Measurements from ENCODE around the gene MRS2. TPM values are rescaled to one million over a fixed set of nuclear protein-coding genes. Genes with fewer than 3 reads are reported as not detected.

MRS2 gene
- total RNA-seq, 1 donor from 2014 or later, result 18.5 TPM

DNA sequence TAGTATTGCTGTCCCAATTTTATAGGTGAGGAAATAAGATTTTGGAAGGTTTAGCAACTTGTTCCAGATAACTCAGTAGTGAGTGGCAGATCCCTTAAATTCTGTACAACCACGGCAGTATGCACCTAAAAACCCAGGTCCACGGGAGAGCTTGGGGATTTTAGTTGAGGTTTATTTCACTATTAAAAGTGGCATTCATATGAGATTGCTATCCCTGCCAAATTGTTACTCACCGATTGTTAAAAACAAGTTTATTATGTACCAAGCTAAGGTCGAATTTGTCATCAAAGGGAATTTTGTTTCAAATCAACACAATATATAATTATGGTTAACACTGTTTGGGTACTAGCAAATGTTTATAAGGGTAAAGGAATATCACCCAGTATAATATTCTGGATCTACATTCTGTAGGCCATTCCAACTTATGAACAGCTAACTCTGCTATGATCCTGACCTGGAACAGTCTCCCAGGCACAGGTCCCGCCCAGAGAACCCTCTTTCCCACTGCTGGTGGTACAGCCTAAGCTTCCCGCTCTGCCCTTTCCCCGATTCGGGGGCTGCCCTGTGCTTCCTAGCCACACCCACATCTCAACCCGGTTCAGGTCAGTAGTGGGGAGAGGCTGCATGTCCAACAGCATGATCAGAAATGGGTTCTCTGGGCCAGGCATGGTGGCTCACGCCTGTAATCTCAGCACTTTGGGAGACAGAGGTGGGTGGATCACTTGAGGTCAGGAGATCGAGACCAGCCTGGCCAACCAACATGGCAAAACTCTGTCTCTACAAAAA lies 61.7 kb downstream of the MRS2 start:
- no peak overlapping the region for H3K27ac Mint-ChIP-seq (ENCODE audit: unreplicated experiment)
- peaks cover 4% of the 10 kb centered on the region for H3K4me1 Mint-ChIP-seq (ENCODE audit: unreplicated experiment)
- TF ChIP-seq, protein P1, sequence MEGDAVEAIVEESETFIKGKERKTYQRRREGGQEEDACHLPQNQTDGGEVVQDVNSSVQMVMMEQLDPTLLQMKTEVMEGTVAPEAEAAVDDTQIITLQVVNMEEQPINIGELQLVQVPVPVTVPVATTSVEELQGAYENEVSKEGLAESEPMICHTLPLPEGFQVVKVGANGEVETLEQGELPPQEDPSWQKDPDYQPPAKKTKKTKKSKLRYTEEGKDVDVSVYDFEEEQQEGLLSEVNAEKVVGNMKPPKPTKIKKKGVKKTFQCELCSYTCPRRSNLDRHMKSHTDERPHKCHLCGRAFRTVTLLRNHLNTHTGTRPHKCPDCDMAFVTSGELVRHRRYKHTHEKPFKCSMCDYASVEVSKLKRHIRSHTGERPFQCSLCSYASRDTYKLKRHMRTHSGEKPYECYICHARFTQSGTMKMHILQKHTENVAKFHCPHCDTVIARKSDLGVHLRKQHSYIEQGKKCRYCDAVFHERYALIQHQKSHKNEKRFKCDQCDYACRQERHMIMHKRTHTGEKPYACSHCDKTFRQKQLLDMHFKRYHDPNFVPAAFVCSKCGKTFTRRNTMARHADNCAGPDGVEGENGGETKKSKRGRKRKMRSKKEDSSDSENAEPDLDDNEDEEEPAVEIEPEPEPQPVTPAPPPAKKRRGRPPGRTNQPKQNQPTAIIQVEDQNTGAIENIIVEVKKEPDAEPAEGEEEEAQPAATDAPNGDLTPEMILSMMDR (IDR thresholded peaks at IDR 0.05), result no peak
- DNase-seq (ENCODE audit: extremely low spot score, unreplicated experiment), result peak; percentile 34
- H3K4me3 Mint-ChIP-seq (ENCODE audit: unreplicated experiment), result no peak overlapping the region
- no peaks in the 10 kb centered on the region for H3K9me3 Mint-ChIP-seq (ENCODE audit: unreplicated experiment)
- no peaks in the 10 kb centered on the region for H3K27me3 Mint-ChIP-seq (ENCODE audit: unreplicated experiment)
- peaks cover 2% of the 10 kb centered on the region for H3K36me3 Mint-ChIP-seq (ENCODE audit: unreplicated experiment)

DNA sequence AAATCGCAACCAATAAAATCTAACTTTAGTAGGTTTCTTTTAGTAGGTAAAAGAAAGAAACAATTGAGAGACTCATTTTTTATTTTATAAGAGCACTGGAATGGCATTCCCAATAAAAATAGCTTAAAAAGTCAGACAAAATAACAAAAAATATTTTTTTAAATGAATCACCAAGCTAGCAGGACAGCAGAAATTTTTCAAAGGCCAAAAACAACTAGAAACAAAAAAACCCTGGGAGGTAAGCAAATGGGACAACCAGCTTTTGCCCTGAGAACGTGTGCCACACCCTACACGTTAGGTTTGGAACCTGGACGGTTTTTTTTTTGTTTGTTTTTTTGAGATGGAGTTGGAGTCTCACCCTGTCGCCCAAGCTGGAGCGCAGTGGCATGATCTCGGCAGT lies 67.1 kb downstream of the MRS2 start:
- H3K27ac Mint-ChIP-seq (ENCODE audit: unreplicated experiment), result peak overlapping the region; percentile 81
- no peaks in the 10 kb centered on the region for H3K27me3 Mint-ChIP-seq (ENCODE audit: unreplicated experiment)
- H3K9me3 Mint-ChIP-seq (ENCODE audit: unreplicated experiment), result no peaks in the 10 kb centered on the region
- no peaks in the 10 kb centered on the region for H3K36me3 Mint-ChIP-seq (ENCODE audit: unreplicated experiment)
- no peak overlapping the region for H3K4me3 Mint-ChIP-seq (ENCODE audit: unreplicated experiment)
- DNase-seq (ENCODE audit: extremely low spot score, unreplicated experiment), result peak; percentile 25
- TF ChIP-seq, protein P1 (IDR thresholded peaks at IDR 0.05), result no peak
- peaks cover 26% of the 10 kb centered on the region for H3K4me1 Mint-ChIP-seq (ENCODE audit: unreplicated experiment)

DNA sequence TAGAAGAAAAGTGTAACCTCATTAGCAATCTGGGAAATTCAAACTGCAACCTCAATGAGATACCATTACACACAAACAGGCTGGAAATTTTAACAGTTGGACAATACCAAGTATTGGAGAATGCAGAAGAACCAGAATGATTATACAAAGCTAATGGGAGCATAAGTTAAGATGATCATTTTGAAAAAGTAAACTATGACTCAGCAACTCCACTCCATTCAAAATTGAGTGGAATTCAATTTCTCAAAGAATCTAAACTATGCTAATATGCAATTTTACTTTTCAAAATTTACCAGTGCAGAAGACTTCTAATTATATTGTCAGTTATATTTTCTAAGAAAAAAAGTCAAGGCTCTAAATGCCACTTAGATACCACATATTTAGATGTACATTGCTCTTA lies 69.4 kb downstream of the MRS2 start:
- Mint-ChIP-seq H3K9me3 (ENCODE audit: unreplicated experiment) (no peaks in the 10 kb centered on the region), H3K4me3 (ENCODE audit: unreplicated experiment) (no peak overlapping the region), H3K27me3 (ENCODE audit: unreplicated experiment) (no peaks in the 10 kb centered on the region), H3K36me3 (ENCODE audit: unreplicated experiment) (no peaks in the 10 kb centered on the region), H3K4me1 (ENCODE audit: unreplicated experiment) (peaks cover 22% of the 10 kb centered on the region), H3K27ac (ENCODE audit: unreplicated experiment) (peak overlapping the region; percentile 52)
- no peak for DNase-seq (ENCODE audit: extremely low spot score, unreplicated experiment)
- TF ChIP-seq, protein P1 (IDR thresholded peaks at IDR 0.05), result no peak

Other genes starting within 250 kb of the MRS2 start
- 0.94 and 1.0 TPM in 2 replicates for gene DCDC2, start 44.9 kb upstream of the MRS2 start, total RNA-seq
- gene GPLD1, start 86.6 kb downstream of the MRS2 start, total RNA-seq, result 1.9 and 2.4 TPM in 2 replicates
- 6.6 and 7.8 TPM in 2 replicates for gene ALDH5A1, start 92.0 kb downstream of the MRS2 start, total RNA-seq
- gene KIAA0319, start 243.3 kb downstream of the MRS2 start, total RNA-seq, result not detected in 2 replicates